Calu3 (cell line): ENCODE results near the gene AKIP1. TPM values are rescaled to one million over a fixed set of nuclear protein-coding genes. Genes with fewer than 3 reads are reported as not detected.

Experiments used
- BruUV-seq: library from RNA; stranded (reverse); fragments of 400-500 nt; replicated peaks from 2 replicates; lab custom pipeline; 2021; lab: Mats Ljungman, UMichigan
- CTCF ChIA-PET: fragments of 300-600 bp; sonication (Branson Sonifier 250); formaldehyde crosslinking; loops from one replicate; lab custom pipeline; 2022; ENCODE audit warnings: antibody characterized with exemption; lab: Charles Lee
- DNase-seq: peaks from one replicate; pipeline ENCODE4 v3.0.0; 2022
- H3K27ac Mint-ChIP-seq: one replicate; pipeline ENCODE4 v1.8.0; 2022; ENCODE audit warnings: mixed read lengths; ENCODE audit not compliant: unreplicated experiment
- H3K27me3 Mint-ChIP-seq: one replicate; pipeline ENCODE4 v1.8.0; 2022; ENCODE audit warnings: mixed read lengths; ENCODE audit not compliant: unreplicated experiment
- H3K36me3 Mint-ChIP-seq: one replicate; pipeline ENCODE4 v1.8.0; 2022; ENCODE audit warnings: mild to moderate bottlenecking, moderate library complexity, mixed read lengths; ENCODE audit not compliant: insufficient read depth, unreplicated experiment
- H3K4me1 Mint-ChIP-seq: one replicate; pipeline ENCODE4 v1.8.0; 2022; ENCODE audit warnings: mild to moderate bottlenecking, low read depth, mixed read lengths; ENCODE audit not compliant: unreplicated experiment
- H3K4me3 Mint-ChIP-seq: one replicate; pipeline ENCODE4 v1.8.0; 2022; ENCODE audit warnings: mild to moderate bottlenecking, low read depth, moderate library complexity, mixed read lengths; ENCODE audit not compliant: unreplicated experiment
- H3K9me3 Mint-ChIP-seq: one replicate; pipeline ENCODE4 v1.8.0; 2022; ENCODE audit warnings: low read depth, mixed read lengths; ENCODE audit not compliant: unreplicated experiment
- intact Hi-C: fragments of 100-400 bp; cut with micrococcal nuclease; formaldehyde crosslinking; loops from one replicate; pipeline ENCODE4 v1.10.0; 2022; ENCODE audit not compliant: unreplicated experiment
- total RNA-seq: library from RNA; stranded (reverse); gene quantifications from 2 replicates; pipeline ENCODE4 v1.2.3, GENCODE V29; 2022
- TF ChIP-seq, protein P1 (sequence below): fragments of 200-600 bp; IDR thresholded peaks from one replicate; pipeline ENCODE4 v1.8.0; 2022; ENCODE audit warnings: antibody characterized with exemption; ENCODE audit not compliant: unreplicated experiment

Gene AKIP1
- total RNA-seq, 1 experiment from 2014 or later: 23.0 TPM

DNA sequence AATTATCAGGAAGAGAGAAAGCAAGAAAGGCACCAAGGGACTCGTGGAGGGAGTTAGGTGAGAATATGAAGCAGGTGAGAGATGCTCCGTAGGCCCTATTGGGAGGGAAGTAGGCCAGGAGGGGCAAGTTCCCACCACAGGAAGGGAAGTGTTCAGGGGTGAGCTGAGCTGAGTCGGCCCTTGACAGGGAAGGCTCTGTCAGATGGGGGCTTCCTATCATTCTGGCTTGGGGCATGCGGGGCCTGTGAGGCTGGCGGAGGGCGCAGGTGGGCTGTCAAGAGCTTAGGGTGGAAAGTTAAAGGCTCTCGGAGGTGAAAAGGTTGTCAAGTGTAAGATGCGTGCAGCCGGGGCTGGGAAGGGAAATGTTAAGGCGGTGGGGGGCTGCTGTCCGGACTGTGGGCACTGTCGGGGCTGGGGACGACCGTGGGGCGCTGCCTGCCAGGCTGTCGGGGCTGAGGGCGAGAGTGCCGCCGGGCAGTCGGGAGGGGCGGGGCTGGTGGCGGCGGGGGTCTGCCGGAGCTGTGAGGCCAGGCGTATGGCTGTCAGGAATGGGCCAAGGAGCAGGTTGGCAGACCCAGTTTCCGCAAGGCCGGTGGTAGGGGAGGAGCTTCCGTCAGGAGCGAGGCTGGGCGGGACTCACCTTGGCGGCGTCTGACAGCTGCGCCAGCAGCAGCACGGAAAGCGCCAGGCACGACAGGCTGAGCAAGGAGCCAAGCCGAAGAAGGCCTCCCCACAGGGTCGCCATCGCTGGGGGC lies 52.8 kb downstream of the AKIP1 start:
- CTCF ChIA-PET: interaction anchor here (0.5 to 1.8 kb wide), 3 partner anchors 49 to 174 kb away, joined by 3 to 11 read pairs (median 3); no protein-coding TSS in a partner anchor
- Mint-ChIP-seq H3K9me3 (no peaks in the 10 kb centered on the region), H3K36me3 (peaks cover 21% of the 10 kb centered on the region), H3K4me3 (peak overlapping the region; percentile 83), H3K27me3 (no peaks in the 10 kb centered on the region), H3K4me1 (peaks cover 22% of the 10 kb centered on the region), H3K27ac (peak overlapping the region; percentile 87)
- intact Hi-C loops: loop anchor here (1.0 kb wide), 1 partner anchor 281 kb away; the partner anchor contains the start of genes RPL27A and TRIM66
- no TSS peak for BruUV-seq
- TF ChIP-seq, protein P1, sequence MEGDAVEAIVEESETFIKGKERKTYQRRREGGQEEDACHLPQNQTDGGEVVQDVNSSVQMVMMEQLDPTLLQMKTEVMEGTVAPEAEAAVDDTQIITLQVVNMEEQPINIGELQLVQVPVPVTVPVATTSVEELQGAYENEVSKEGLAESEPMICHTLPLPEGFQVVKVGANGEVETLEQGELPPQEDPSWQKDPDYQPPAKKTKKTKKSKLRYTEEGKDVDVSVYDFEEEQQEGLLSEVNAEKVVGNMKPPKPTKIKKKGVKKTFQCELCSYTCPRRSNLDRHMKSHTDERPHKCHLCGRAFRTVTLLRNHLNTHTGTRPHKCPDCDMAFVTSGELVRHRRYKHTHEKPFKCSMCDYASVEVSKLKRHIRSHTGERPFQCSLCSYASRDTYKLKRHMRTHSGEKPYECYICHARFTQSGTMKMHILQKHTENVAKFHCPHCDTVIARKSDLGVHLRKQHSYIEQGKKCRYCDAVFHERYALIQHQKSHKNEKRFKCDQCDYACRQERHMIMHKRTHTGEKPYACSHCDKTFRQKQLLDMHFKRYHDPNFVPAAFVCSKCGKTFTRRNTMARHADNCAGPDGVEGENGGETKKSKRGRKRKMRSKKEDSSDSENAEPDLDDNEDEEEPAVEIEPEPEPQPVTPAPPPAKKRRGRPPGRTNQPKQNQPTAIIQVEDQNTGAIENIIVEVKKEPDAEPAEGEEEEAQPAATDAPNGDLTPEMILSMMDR: no peak
- DNase-seq: peak; percentile 87

DNA sequence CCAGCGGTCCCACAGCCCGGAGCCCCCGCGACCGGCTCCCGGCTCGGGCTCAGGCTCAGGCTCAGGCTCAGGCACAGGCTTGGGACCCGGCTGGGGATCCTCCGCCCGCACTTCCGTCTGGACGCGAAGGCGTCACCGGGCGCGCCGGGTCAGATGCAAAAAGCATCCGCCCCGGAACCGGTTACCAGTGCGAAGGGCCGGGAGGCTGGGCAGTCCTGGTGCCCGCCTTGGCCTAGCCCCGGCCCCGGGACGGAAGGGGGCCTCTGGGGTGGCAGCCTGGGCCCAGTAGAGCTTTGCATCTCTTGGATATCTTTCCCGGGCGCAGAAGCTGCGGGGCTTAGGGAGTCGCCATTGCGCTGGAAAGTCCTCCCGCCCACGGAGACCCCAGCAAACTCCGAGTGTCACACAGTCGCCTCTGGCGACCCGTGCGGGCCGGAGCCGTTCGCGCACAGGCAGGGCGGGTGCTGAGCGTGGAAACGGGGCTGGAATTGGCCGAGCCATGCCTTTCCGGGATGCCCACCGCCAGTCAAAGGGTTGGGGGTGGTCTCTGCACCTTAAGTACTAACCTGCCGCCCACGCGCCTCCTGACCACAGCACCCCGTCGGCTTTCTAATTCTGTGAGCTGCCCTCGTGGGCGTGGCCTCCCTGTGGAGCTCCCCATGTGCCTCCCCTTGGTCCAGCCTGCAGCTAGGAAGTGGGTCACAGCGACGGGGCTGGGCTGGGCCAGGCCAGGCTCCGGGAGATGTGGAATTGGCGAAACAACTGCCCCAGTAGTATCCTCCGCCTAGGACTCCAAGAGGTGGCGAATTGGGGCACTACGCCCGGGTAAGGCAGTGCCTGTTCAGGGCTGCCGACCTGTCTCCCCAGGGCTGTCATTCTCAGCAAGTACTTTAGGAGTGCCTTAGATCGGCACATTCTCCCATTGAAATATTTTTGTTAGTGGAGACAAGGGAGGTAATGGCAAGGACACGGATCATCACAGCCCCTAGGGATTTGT lies 53.6 kb downstream of the AKIP1 start, which contains the start of gene TMEM9B:
Gene TMEM9B, minus strand, starts transcription at position 119 of the 997 bp plus-strand sequence. CDS start 129 bp downstream, outside the sequence.
- DNase-seq: peak; percentile 92
- Mint-ChIP-seq H3K4me3 (peak within 1 kb of the TSS; percentile 83), H3K4me1 (peaks cover 22% of the 10 kb centered on the region), H3K36me3 (peaks cover 21% of the 10 kb centered on the region), H3K27me3 (no peaks in the 10 kb centered on the region), H3K27ac (peak within 1 kb of the TSS; percentile 87), H3K9me3 (no peaks in the 10 kb centered on the region)
- CTCF ChIA-PET: interaction anchor here (0.6 to 1.8 kb wide), 3 partner anchors 17 to 173 kb away, joined by 3 to 11 read pairs (median 3); no protein-coding TSS in a partner anchor
- BruUV-seq: TSS peak; percentile 59
- TF ChIP-seq, protein P1: no peak
- intact Hi-C loops: loop anchor here (1.0 kb wide), 1 partner anchor 282 kb away; the partner anchor contains the start of genes RPL27A and TRIM66

DNA sequence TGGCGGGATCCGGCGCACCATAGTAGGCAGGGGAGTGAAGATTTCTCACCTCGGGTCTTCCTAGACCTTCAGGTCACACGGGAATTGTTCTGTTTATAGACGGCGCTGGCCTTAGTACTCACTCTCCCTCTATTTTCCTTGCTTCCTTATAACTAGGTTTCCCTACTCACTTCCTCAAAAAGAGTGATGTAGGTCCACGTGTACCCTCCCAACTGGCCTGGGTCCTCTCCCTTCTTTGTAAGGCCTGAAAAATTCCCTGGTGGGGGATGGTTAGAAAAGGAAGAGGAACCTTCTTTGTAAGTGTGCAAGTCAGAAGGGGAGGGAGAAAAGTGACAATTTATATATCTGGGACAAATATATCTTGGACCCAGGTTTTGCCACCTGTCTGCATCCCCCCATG lies 56.2 kb downstream of the AKIP1 start:
- Mint-ChIP-seq H3K9me3 (no peaks in the 10 kb centered on the region), H3K4me1 (peaks cover 15% of the 10 kb centered on the region), H3K4me3 (no peak overlapping the region), H3K27me3 (no peaks in the 10 kb centered on the region), H3K27ac (no peak overlapping the region), H3K36me3 (peaks cover 21% of the 10 kb centered on the region)
- intact Hi-C loops: no loop called here
- TF ChIP-seq, protein P1: no peak
- no peak for DNase-seq
- CTCF ChIA-PET: no interaction called here
- no TSS peak for BruUV-seq

Other genes starting within 250 kb of the AKIP1 start
- gene TRIM66, start 228.5 kb upstream of the AKIP1 start, total RNA-seq: 14.0 and 19.5 TPM in 2 replicates
- 571 and 585 TPM in 2 replicates for gene RPL27A, start 228.4 kb upstream of the AKIP1 start, total RNA-seq
- not detected in 2 replicates for gene C11orf16, start 21.8 kb downstream of the AKIP1 start, total RNA-seq
- gene ASCL3, start 31.8 kb downstream of the AKIP1 start, total RNA-seq: not detected in 2 replicates
- gene TMEM9B, start 53.3 kb downstream of the AKIP1 start, total RNA-seq: 31.3 and 31.5 TPM in 2 replicates
- 0.73 and 0.83 TPM in 2 replicates for gene NRIP3, start 92.8 kb downstream of the AKIP1 start, total RNA-seq
- not detected in 2 replicates for gene SCUBE2, start 180.4 kb downstream of the AKIP1 start, total RNA-seq